GM18868 (cell line): ENCODE data around the gene P2RX6.
"Not testable (repeated sequence)": the region's sequence is repeated elsewhere in the genome, so short reads cannot be mapped to it uniquely, and the experiment has no call there.

Experiments used
- ATAC-seq: cut with Tn5 transposase; IDR thresholded peaks from one replicate; pipeline ENCODE4 v1.9.1; 2021; ENCODE audit warnings: mild to moderate bottlenecking, moderate library complexity; ENCODE audit not compliant: unreplicated experiment

Gene P2RX6

DNA sequence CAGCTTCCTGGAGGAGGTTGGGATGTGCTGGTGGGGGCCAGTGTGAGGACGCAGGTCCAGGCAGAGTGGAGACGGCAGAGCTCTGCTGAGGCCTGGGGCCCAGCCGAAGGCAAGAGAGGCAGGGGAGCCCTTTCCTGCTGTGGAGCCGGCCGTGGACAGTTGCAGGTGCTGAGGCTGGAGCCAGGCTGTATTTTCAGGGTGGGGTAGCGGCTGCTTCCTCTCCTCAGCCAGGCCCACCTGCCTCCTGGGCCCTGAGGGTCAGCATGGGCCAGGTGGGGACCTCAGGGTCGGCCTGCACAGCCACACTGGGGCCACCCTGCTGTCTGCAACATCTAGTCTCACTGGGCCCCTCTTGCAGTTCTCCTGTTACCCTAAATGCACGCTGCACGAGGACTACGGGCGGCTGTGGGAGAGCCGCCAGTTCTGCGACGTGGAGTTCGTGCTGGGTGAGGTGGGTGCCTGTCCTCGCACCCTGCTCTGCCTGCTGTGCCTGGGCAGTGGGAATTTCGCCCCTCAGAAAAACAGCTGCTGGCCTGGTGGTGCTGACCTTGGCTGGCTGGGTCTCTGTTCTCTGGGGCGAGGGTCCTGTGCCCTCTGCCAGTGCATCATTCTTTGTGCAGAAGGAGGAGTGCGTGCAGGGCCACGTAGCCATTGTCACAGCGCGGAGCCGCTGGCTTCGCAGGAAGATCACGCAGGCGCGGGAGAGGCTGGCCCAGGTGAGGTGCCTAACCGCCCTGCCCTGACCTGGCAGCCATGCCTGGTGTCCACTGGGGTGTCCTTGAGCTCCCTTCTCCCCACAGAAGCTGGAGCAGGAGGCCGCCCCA, 21.4 kb upstream of the P2RX6 start:
- ATAC-seq, result no peak

GRCh38 chr22:20994128-20994901, 20.6 kb upstream of the P2RX6 start:
- no peak for ATAC-seq

- ATAC-seq, result no peak
These were observed 20.1 kb upstream of the P2RX6 start for GRCh38 chr22:20994902-20995241.

DNA sequence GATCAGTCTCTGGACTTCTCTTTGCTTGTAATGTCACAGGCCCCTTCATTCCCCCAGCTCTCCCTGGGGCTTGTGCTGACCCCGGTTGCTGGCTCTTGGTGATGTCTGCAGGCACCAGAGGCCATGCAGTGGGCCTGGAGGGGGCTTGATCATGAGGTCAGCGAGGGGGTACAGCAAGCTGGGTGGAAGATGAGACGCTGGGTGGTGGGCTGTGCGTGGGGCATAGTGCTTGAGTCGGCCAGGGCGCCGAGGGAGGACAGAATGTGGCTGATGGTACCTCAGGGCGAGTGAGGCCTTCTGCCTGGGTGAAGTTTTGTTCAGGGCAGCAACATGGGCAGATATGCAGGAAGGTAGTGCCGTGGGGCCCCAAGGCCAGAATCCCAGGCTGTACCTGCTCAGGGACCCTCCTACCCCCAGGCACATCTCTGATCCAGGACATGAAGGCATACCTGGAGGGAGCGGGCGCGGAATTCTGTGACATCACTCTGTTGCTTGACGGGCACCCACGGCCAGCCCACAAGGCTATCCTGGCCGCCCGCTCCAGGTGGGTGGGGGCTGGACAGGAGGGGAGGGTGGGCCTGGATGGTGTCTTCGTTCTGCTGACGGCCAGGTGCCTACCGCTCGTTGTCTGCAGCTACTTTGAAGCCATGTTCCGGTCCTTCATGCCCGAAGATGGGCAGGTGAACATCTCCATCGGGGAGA, 19.5 kb upstream of the P2RX6 start:
- ATAC-seq, result no peak

- no peak for ATAC-seq
These were observed 18.9 kb upstream of the P2RX6 start for GRCh38 chr22:20996031-20996410.

- ATAC-seq, result no peak
These were observed 18.1 kb upstream of the P2RX6 start for GRCh38 chr22:20996598-20997535.

GRCh38 chr22:20997536-20998257, 17.3 kb upstream of the P2RX6 start:
- ATAC-seq, result no peak

DNA sequence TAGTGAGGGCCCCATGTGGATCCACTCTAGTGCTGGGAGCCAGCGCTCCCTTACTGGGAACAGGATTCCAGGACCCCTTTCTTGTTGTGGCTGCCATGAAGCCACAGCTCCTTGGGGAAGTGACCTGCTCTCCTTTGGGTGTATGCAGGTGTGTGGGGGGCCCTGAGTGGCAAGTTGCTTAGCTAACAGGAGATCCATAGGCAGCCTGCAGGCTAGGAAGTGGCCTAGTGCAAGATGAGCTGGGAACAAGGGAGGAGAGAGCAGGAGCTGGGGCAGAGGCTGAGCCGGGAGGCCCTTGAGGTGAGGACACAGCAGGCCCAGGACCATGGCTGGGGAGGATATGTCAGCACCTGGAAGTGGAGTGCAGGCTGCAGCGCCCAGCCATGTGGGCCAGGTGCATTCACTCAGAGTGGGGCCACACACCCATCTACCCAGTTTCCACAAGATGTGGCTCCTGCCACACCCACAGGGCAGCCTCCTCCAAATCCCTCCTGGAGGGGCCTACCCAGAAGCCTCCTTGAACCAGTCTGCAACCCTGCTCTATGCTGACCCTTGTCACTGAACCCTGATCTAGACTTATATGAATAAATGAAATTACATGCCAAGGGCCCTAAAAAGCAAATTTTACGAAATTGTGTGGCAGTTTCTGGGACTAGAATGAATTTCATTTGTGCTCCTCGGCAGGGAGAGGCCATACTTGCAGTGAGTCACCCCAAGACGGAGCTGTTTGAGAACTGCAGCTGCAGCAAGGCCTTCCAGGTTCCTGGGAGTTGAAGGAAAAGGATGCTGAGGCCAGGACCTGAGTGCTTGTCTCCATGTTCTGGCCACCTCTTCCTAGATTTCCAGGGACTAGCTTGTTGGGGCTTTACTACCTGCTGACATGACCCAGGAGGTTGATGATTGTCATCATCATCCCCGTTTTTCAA, 16.3 kb upstream of the P2RX6 start:
- no peak for ATAC-seq

- ATAC-seq, result no peak
These were observed 15.4 kb upstream of the P2RX6 start for GRCh38 chr22:20999350-21000206.

- ATAC-seq, result no peak
These were observed 14.6 kb upstream of the P2RX6 start for GRCh38 chr22:21000207-21000986.

- no peak for ATAC-seq
These were observed 13.9 kb upstream of the P2RX6 start for GRCh38 chr22:21000987-21001600.

- peak; percentile 90 for ATAC-seq
These were observed 13.2 kb upstream of the P2RX6 start, which contains the start of gene THAP7 for GRCh38 chr22:21001601-21002325. Gene THAP7 (minus strand): TSS chr22:21002118. CDS start chr22:21001911, 207 bp downstream.

DNA sequence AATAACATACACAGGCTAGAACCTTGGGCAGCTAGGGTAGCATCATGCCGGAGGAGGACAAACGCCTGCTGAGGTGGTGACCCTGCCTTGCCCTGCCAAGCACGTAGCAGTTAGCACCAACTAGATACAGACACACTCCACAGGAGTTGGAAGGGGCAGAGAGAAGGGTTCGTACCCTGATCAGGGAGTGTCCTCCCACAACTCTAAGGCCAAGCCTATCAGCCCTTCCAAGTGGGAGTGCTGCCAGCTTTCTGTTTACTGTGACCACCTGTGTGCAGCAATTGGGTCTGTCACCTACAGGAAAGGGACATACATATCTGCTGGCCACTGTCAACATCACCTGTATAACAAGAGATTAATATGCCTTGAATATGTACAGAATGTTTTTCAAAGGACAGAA, 11.2 kb upstream of the P2RX6 start:
- ATAC-seq, result no peak

GRCh38 chr22:21009208-21009607, 5.8 kb upstream of the P2RX6 start:
- not testable (repeated sequence) for ATAC-seq

DNA sequence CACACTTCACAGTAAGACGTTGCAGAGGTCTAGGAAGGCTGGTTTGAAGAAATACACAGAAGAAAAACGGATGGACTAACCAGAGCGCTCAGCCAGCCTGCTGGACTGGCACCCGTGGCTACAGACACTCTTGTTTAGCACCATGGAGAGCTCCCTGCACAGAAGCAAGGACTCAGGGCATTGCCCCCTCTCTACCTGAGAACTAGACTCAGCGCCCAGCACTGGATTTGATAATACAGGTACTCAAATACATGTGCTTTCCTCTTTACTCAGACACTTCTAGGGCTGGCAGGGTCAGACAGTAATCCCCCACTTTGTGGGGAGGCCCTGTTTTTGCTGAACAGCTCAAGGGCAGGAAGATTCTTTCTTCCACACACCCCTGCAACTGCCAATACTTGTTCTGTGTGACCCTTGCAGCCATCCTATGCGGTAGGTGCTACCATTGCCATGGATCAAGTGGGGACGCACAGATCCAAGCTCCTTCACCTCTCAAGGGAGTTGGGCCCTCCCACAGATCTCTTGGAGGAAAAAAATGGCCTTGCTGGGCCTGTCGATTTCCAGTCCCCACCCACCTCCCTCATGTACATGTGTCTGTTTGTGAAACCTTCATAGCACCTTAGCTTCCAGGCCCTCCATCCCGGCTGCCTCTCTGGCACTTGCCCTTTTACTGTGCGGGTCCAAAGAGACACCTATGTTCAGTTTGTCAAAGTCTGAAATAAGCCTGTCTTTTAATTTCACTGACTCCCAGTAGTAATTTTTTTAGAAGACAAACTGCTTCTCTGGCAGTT, 5.1 kb upstream of the P2RX6 start:
- ATAC-seq, result no peak
